PC-9 (cell line): ENCODE measurements around the gene ZNF438.

Source experiments
- EZH2 ChIP-seq: fragments of 200-600 bp; sonication (generic); IDR thresholded peaks from 2 replicates; pipeline ENCODE4 v1.8.0; 2017; ENCODE audit warnings: antibody characterized with exemption, low read depth
- TF ChIP-seq, protein P1 (sequence below): fragments of 200-600 bp; sonication (generic); conservative IDR thresholded peaks from 2 replicates; pipeline ENCODE4 v1.6.1; 2017; ENCODE audit warnings: mixed run types, antibody characterized with exemption, mild to moderate bottlenecking, moderate library complexity

DNA sequence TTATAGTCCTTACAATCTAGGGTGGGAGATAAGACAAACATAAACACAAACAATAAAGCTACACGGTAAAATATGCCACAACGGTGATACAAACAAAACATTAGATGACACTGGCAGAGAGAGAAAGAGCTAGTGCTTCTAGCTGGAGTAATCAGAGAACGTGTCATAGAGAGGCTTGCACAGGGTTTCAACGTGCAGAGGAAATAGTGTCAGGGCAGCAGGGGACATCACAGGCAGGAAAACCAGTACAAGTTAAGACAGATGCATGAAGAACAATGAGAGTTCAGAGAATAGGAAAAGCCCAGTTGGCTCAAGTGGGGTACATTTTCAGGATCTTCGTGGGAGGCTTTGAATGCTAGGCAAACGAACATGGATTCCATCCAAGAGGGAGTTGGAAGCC lies 91.4 kb downstream of the ZNF438 start:
- TF ChIP-seq, protein P1, sequence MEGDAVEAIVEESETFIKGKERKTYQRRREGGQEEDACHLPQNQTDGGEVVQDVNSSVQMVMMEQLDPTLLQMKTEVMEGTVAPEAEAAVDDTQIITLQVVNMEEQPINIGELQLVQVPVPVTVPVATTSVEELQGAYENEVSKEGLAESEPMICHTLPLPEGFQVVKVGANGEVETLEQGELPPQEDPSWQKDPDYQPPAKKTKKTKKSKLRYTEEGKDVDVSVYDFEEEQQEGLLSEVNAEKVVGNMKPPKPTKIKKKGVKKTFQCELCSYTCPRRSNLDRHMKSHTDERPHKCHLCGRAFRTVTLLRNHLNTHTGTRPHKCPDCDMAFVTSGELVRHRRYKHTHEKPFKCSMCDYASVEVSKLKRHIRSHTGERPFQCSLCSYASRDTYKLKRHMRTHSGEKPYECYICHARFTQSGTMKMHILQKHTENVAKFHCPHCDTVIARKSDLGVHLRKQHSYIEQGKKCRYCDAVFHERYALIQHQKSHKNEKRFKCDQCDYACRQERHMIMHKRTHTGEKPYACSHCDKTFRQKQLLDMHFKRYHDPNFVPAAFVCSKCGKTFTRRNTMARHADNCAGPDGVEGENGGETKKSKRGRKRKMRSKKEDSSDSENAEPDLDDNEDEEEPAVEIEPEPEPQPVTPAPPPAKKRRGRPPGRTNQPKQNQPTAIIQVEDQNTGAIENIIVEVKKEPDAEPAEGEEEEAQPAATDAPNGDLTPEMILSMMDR: no peak
- TF ChIP-seq EZH2: no peak
